PC-3 (cell line): ENCODE measurements around the gene TYMS.

Experiments
- CTCF ChIP-seq: fragments of 300-600 bp; sonication (generic); conservative IDR thresholded peaks from 2 replicates; pipeline ENCODE4 v1.5.1; 2017; ENCODE audit warnings: antibody characterized with exemption, low read depth, mild to moderate bottlenecking, low read length
- EZH2 ChIP-seq: fragments of 300-600 bp; sonication (generic); IDR thresholded peaks from one replicate; pipeline ENCODE4 v1.6.1; 2017; ENCODE audit warnings: antibody characterized with exemption, mild to moderate bottlenecking, low read length; ENCODE audit not compliant: unreplicated experiment

DNA sequence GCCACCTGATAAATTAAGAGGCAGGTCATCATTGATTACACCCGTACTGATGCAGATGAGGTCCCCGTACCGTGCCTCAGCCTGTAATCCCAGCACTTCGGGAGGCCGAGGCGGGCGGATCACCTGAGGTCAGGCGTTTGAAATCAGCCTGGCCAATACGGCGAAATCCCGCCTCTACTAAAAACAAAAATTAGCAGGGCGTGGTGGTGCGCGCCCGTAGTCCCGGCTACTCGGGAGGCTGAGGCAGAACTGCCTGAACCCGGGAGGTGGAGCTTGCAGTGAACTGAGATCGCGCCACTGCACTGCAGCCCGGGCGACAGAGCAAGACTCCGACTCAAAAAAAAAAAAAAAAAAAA lies 55.7 kb downstream of the TYMS start:
- TF ChIP-seq CTCF (no peak), EZH2 (no peak)
